Measurements from ENCODE around the gene MYO5C.
"Not testable (repeated sequence)": the region's sequence is repeated elsewhere in the genome, so short reads cannot be mapped to it uniquely, and the experiment has no call there.

Gene MYO5C

DNA sequence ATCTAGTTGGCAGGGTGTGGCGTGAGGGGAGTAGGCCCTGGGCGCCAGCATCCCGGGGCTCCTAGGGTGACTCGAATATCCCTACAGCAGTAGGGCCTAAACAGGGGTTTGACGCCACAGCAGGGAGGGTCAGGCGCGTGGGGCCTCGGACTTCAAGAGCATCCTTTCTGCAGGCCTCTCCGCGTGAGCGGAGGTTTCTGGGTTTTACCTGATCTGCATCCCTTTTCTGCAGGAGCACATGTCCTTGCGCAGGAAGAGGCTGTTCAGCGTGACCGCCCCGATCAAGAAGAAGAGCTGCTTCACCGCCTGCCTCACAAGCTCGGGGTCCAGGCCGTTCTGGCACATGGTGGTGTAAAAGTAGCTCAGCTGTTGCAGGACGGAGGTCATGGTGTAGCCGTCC is 90.9 kb downstream of the MYO5C start:
- no peak for DNase-seq

DNA sequence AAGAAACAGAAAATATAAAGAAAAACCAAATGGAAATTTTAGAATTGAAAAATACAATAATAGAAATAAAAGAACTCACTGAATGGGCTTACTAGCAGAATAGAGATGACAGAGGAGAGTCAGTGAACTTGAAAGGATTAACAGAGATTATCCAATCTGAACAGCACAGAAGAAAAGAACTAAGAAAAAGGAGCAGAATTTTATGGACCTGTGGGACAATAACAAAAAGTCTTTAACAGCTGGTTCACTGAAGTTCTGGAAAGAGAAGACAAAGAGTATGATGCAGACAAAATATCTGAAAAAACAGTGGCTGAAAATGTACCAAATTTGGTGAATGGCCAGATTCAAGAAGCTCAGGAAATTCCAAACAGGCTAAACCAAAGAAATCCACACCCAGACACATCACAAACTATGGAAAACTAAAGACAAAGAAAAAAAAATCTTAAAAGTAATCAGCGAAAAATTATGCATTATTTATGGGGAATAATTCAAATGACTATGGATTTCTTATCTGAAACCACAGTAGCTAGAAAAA is 94.7 kb downstream of the MYO5C start:
- DNase-seq = no peak

DNA sequence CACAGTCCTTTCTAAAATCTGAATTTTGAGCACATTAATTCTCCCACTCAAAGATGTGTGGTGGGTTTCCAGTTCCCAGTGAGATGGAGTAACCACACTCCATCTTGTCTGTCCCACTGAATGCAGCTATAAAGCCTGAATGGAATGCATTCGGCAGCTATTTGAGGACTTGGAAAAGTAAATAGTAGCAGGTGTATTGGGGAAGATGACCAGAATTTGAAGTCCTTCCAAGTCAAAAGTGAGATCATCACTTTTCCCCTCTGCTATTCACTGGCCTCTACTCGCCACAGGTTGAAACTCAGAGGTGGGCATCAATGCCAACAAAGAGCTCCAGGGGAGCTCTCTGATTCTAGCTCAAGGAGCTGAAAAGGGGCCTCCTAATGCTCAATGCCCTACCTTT is 96.3 kb downstream of the MYO5C start:
- no peak for DNase-seq

DNA sequence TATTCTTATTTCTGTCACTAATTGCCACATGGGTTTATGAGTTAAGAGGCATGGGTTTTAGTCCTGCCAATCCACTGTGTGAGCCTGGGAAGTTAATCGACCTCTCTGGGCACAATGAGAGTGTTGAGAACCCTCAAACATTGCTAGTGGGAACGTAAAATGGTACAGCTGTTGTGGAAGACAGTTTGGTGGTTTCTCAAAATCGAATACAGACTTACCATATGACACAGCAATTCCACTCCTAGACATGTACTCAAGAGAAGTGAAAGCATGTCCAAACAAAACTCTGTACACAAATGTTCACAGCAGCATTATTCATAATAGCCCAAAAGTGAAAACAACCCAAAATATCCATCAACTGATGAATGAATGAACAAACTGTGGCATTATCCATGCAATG is 98.7 kb downstream of the MYO5C start:
- no peak for DNase-seq

DNA sequence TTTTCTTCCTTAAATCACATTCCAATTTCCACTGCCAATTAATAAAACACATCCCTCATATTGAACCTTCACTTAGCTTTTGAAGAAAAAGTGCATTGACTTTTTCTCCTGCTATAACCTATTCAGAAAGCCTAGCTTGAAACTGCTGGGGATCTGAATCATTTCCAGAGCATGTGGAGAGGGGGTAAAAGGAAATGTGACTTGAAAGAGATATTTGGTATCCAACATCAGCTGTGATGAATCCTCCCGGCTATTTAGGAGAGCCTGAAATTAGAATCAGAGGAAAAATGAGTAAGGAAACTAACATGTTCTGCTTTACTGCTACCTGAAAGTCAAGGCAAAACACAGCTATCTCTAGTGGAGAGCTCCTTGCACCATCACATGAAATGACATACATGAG is 101.8 kb downstream of the MYO5C start:
- no peak for DNase-seq

DNA sequence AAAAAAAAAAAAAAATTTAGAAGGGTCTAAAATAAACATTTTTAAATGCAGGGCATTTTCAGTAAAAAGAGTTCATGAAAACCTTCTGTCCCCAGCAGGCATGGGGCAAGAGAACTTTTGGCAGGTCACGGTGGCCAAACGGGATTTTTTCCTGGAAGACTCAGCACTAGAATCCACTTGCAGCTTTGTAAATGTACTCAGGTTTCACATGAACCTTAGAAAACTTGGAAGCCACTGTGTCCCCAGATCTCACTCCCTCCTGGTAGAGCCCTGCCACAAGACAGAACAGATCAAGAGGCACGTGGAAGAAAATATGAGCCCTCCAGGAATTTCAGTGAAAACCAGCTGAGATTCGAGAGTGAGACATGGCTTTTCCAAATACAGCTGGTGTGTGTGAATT is 102.3 kb downstream of the MYO5C start:
- no peak for DNase-seq

DNA sequence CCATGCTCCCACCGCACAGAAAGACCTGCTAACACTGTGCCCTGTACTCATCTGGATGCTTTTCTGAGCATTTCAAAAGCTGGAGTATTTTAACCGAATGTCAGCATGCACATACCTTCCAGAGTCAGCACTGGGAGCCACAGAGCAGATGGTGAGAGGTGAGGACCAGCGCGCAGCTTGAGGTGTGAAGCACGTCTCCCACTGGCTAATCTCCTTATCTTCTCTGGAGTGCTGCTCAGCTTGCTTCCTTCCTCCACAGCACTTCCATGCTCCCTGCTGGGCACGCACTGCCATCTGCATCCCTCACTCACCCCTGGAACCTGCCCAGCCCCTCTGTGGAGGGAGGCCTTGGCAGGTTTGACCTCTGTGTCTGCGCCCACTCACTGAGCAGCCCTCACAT is 104.4 kb downstream of the MYO5C start, which contains the start of gene GNB5:
Gene GNB5 (minus strand): TSS at position 186 of the 400 bp plus-strand sequence. CDS start 6,716 bp downstream, outside the sequence.
- no peak for DNase-seq

DNA sequence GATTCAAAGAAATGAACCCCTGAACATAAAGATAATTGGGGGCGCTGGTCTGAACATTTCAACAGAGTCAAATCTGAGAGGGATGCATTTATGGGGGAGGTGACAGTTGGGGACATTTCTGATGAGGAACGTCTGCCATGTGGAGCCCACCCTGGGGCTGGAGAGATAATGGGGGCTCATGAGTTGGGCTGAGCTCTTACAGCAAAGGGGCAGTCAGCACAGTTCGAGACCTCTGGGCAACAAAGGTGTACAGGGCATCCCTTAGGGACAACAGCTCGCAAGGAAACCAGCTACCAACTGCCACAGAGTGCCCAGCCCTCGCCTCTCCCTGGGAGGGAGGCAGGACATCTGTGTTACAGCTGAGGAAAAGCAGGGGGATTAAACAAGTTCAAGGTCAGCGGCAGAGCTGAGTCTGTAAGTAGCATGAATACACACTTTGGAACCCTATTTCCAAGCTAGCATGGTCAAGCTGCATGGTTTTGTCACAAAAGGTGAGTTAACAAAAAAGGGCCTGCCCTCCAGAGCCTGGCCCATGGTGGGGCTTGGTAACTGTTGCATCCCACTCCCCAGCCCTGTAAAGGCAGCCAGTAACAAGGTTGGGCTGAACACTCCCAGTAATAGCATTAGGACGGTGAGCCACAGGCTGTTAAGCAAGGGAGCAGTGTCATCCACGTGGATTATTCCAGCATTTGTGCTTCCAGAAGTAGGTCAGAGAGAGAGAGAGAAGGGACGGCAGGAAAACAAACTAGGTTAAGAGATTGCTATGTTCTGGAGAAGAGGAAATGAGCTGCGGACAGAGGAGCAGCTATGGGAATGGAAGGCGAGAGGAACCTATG is 108.7 kb downstream of the MYO5C start:
- no peak for DNase-seq

DNA sequence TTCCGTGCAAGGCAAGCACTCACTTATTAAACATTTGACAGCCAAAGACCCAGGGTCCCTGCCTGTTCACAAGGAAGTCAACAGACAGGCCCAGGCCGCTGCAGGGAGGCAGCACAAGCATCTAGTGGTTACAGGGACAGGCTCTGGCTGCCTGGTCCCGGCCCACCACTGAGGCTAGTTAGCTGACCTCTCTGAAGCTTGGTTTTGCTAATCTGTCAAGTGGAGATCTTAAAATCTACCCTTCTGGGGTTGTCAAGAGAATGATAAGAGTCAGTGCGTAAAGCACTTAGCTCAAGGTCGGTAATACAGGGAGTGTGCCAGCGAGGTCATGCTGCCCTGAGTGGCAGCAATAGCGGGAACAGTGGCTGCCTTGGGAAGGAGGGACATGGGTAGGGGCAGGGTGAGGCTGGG is 110.4 kb downstream of the MYO5C start:
- DNase-seq = no peak

DNA sequence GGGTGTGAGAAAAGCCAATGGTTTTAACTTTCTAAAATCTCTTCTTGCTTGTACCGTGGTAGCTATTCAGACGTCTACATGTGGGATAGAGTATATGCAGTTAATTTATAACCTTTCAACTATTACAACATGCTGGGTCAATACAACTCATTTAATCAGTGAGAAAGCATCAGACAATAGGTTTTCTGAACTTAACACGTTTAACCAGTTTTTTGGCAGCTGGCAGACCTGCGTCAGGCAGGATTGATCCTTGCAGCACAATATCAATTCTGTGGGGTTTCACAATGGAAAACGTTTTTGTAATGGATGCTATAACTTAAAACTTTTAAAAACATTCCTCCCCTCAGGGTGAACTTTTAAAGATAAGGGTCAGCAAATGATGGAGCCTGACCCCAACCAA is 110.9 kb downstream of the MYO5C start:
- no peak for DNase-seq

DNA sequence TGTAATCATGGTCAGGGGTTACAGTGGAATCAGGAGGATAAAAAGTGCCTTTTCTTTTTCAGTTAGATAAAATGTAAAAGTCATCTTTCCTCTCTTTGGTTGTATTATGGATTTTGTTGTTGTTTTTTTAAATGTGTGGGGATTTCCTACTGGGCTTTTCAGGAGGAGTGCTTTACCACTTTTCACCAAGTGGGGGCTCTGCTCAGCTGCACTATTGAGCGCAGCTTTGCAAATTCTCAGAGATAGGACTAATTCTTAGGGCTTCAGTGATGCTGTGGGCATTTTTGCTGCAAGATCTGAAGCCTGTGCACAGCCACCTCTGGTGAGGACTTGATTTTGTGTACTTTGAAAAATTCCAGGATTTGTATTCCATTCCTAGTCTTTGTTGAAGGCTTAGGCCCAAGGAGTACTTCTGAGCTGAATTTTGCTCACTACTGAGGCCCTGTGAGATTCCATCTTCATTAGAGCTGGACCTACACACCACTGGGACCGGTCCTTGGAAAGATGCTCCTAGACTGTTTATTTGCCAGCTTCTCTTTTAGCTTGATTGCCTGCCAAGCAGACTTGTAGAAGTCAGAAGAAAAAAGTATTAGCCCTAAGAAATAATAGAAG is 111.9 kb downstream of the MYO5C start:
- peak in 1 of 2 experiments; percentile 11 for DNase-seq

DNA sequence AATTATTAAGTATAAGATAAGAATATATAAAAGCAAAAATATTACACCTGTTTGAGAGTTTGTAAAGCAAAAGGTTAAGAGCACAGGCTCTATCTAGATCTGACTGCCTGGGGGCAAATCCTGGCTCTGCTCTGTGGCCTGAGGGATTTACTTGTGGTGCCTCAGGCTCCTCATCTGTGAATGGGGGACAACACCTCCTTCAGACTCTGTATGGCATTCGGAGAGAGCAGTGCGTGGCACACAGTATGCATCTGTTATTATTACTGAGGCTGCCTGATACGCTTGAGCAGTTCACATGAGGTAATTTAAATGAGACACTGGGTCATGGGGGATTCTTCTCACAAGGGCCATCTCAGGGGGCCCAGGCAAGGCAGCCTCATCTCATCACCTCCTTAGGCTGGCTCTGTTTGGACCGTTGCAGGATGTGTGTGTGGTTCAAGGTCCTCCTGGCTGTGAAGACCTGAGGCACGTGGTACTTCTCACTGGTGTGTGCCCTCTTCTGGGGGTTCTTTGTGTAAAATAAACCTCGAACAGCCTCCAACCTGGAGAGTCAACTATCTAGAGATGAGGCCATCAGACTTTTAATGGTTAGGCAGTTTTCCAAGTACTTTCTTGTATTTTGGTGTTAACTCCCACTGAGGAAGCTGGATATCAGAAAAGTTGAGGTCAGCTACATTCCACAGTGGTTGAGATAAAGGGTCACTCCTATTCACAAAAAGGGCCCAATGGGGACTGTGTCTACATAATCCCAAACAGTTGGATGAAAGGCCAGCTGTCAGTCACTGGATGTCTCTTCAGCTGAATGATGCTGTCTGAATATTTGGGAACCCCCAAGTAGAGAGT is 113.4 kb downstream of the MYO5C start:
- no peak for DNase-seq

DNA sequence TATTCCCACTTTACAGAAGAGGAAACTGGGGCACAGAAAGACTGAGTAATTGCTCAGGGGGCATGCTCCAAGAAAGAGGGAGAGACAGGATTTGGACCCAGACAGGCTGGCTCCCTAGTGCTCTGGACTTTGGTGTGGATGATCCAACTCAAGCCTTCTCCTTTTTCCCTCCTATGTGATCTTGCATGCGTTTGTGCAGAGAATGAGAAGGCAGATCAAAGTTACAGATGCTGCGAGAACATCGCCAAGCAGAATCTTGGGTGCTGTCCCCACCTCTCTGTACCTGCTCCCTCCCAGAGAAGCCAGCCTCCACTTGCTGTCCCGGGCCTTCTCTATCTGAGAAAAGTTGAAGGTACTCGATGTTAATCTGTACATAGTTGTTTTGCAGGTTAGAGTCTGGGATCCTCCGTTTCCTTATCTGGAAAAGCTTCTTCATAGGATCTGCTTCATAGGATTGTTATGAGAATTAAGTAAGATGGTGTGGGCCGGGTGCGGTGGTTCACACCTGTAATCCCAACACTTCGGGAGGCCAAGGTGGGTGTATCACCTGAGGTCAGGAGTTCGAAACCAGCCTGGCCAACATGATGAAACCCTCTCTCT is 114.7 kb downstream of the MYO5C start:
- no peak for DNase-seq

DNA sequence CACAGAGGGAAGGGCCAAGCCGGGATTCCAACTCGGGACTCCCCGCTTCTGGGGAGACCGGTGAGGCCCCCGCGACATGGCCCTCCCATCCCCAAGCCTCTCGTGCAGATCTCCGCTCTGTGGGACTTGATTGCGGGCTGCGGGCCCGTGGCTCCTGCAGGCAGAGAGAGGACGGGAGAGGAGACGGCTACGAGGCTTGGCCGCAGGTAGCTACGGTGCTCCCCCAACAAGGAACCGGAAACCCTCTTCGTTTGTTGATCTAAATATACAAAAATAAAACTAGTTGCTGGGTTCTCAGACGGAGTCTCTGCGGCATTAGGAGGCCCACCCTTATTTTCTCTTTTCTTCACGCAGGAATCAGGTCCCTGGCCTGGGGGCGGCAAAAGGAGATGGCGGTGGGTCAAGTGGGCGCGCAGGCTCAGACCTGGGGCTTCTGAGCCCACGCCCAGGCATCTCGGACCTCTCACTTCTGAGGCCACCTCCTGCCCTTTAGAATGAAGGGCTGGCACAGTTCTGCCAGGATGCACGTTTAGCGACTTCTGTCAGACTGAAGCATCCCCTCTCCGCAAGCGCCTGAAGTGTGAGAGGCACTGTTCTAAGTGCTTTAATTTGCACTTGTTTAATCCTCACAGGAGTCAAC is 115.3 kb downstream of the MYO5C start:
- DNase-seq = no peak

DNA sequence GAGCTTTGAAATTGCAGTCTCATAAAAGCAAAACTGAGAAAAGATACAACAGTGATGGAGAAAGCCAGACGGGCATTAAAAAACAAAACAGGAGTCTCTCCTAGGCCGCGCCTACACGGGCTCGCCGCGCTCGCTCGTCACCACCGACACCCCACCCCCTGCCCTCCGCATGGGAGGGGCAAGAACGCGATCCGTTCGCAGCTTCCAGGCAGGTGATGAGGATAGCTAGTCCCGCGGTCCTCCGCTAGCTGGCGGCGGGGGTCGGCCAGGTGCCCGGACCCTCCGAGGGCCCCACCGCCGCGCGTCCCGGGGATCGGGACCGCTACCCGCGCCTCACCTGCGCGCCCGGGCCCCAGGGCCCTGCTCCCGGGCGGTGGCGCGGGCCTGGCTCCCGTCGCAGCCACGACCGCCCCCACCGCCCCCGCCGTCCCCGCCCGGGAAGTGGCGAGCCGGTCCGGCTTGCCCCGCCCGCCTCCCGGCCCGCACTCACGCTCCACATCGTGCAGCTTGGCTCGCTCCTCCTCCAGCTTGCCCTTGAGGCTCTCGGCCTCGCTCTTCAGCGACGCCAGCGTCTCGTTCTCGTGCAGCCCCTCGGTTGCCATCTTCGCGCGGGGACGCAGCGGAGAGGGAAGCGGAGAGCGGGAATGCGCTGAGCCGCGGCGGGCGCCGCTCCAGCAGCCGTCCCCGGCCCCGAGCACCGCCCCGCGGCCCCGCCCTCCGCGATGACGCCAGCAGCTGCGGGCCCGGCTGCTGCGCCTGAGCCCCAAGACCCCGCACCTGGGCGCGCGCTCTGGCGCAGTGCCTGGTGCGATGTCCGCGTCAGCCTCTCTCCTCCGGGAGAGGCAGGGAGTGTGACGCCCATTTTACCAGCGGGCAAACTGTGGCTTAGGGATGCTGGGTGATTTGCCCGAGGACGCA is 116.1 kb downstream of the MYO5C start:
- DNase-seq = peak; percentile 31 to 78

DNA sequence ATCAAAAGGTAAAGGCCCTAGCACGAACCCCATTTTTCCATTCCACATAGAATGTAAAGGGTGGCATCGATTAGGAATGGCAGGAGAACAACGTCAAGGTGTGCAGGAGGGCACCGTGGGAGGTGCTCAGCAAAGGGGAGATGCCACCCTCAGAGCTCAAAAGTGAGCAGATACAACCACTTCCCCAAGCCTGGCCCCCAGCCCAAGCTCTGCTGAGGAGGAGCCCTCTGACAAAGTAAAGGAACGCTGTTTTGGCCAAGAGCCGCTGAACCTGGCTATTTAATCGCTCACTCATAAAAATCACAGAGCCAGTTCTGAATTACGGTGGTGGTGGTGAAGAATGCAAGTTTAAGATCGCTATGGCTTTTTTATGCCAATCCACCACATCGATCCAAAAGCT is 116.8 kb downstream of the MYO5C start:
- no peak for DNase-seq

DNA sequence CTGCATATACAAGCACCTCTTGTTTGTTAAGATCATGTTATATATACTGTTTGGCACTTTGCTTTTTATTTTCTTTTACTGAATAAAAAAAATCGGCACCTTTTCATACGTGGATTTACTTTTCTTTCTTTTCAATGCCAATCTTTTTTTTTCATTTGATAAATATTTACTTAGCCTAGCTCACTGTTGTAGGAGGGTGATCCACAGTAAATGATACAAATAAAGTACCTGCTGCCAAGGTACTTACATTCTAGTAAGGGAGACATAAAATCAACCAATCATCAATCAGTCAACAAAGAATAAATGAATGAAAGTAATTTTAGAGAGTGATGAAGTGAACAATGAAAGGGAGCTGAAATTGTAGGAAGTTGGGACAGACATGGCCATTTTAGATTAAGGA is 122.7 kb downstream of the MYO5C start:
- DNase-seq = no peak

DNA sequence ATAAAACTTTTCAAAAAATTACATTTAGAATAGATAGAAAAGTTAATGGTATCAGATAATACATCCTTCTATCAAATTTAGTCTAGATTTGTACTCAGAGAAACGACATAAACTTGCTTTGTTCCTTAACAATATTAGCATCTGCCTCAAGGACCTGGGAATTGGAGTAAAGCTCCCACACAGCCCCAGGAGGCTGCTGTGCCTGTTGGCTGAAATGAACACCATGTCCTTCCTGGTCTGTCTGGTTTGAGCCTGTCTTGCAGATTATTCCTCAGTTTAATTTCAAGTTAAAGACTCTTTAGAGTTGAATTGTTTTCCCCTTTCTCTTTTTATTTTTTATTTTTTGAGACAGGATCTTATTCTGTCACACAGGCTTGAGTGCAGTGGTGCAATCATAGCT is 123.8 kb downstream of the MYO5C start:
- DNase-seq = no peak

DNA sequence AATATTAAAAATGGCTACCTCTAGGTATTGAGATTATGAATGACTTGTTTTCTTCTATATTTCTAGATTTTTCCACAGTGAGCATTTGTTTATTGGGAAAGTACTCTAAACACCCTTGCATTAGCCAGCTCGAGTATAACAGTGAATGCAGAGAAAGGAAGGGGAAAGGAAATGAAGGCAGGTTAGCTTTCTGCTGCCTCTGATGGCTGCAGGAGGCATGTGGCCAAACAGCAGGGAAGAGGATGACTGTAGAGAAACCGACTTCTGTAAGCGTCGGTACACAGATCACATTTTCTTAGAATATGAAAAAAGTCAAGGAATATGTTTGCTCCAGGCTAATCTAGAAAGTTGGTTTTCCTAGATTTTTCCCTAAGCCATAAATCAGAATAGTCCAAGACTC is 124.2 kb downstream of the MYO5C start:
- no peak for DNase-seq

DNA sequence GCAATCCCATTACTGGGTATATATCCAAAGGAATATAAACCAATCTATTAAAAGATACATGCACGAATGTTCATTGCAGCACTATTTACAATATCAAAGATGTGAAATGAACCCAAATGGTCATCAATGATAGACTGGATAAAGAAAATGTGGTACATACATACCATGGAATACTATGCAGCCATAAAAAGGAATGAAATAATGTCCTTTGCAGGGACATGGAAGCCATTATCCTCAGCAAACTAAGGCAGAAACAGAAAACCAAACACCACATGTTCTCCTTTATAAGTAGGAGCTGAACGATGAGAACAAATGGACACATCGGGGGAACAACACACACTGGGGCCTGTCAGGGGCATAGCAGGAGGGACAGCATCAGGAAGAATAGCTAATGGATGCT is 125.4 kb downstream of the MYO5C start:
- not testable (repeated sequence) for DNase-seq

DNA sequence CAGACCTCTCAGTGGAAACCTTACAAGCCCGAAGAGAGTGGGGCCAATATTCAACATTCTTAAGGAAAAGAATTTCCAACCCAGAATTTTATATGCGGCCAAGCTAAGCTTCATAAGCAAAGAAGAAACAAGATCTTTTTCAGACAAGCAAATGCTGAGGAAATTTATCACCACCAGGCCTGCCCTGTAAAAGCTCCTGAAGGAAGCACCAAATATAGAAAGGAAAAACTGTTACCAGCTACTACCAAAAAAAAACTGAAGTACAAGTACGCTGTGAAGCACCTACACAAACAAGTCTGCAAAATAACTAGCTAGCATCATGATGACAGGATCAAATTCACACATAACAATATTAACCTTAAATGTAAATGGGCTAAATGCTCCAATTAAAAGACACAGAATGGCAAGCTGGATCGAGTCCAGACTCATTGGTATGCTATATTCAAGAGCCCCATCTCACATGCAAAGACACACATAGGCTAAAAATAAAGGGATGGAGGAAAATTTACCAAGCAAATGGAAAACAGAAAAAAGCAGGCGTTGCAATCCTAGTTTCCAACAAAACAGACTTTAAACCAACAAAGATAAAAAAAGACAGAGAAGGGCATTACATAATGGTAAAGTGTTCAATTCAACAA is 130.0 kb downstream of the MYO5C start:
- not testable (repeated sequence) for DNase-seq
